ENCODE data around the gene GATA2.

The GATA2 gene

DNA sequence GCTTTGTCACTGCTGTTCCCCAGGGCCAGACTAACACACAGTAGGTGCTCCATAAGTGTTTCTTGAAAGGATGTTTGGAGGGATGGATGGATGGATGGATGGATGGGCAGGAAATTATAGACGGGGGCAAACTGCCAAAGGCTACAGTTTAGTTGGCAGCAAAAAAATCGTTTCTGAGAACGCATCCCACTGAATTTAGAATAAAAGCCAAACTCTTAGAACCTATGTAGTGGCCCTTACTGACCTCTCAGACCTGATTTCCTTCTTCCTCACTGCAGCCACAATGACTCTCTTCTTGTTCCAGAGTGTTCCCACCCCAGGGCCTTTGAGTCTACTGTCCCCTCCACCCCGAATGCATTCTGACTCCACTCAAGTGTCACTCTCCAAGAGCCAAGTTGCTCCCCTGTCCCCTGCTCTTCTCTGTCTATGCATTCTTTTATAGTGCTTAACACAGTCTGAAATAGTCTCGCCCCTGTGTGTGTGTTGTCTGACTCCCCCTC is 5.2 kb upstream of the GATA2 start:
- Histone ChIP-seq H3K4me1 (ENCODE audit: control extremely low read depth in 1 of 4, control insufficient read depth in 4 of 4, insufficient read depth in 4 of 4, low read length in 3 of 4) (peaks cover 2 to 47% (median 28%) of the 10 kb centered on the region in 4 experiments), H3K4me3 (ENCODE audit: control insufficient read depth in 1 of 7, extremely low read depth in 1 of 7, insufficient read depth in 4 of 7, low read depth in 2 of 7, low read length in 6 of 7) (peak overlapping the region in 4 of 7 experiments; percentile 1 to 82 (median 43)), H3K36me3 (ENCODE audit: control insufficient read depth in 4 of 4, insufficient read depth in 4 of 4, low read length in 3 of 4) (peaks cover 0 to 3% (median 0%) of the 10 kb centered on the region in 4 experiments), H3K27me3 (replicated peaks in 2 of 5; ENCODE audit: control insufficient read depth in 4 of 5, insufficient read depth in 5 of 5, low read length in 4 of 5) (peaks cover 0 to 2% (median 0%) of the 10 kb centered on the region in 5 experiments), H3K27ac (ENCODE audit: insufficient read depth in 1 of 2, low read depth in 1 of 2, low read length in 2 of 2, poor library complexity in 1 of 2, severe bottlenecking in 2 of 2) (no peak overlapping the region), H3K9me3 (ENCODE audit: control extremely low read depth in 1 of 5, control insufficient read depth in 4 of 5, insufficient read depth in 2 of 5, low read depth in 1 of 5, low read length in 4 of 5) (no peaks in the 10 kb centered on the region)
- ChIA-PET POLR2A (interaction anchor here (1.0 to 1.2 kb wide), 2 partner anchors 15 to 86 kb away, joined by 3 to 5 read pairs; no protein-coding TSS in a partner anchor), CTCF (interaction anchor here (1.0 to 5.7 kb wide), 20 partner anchors 8 to 111 kb away, joined by 3 to 63 read pairs (median 6); no protein-coding TSS in a partner anchor)
- WGBS (ENCODE audit: insufficient coverage) = 25% methylated on average over 4 of the region's 5 CpGs
- DNase-seq = no peak

DNA sequence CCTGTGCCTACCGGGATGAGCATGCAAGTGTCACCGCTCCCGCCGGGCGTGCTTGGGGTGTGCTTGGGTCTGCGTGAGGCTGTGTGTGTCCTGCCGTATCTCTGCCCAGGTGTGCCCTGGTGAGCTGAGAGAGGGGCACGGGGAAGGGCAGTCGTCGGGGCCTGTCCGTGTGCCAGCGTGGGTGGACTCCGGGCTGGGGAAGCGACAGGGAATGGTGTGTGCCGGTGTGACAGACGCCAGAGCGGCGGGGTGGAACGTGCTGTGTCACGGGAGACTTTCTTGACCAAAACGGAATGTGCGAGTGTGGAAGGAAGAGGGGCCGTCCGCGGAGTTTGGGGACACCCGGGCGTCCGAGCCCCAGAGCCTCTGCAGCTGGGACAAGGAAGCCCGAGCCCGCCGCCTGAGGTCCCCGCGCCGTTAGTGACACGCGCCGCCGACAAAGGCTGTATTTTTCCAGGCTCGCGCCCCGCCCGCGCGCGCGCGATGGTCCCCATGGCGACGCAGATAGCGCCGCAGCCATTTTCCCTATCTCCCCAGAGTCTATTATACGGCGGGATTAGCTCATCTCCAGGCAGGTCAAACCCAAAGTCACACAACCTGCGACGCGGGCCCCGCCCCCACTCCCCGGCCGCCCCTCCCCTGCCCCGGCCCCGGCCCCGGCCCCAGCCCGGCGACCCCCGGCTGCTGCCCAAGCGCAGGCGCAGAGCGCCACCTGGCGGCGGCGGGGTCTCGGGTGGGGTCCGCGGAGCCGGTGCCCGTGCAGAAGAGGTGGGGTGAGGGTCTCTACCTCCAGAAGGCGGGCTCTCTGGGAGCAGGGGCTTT is 4.5 kb upstream of the GATA2 start:
- H3K27ac ChIP-seq (ENCODE audit: insufficient read depth in 1 of 2, low read depth in 1 of 2, low read length in 2 of 2, poor library complexity in 1 of 2, severe bottlenecking in 2 of 2) = peak overlapping the region in 1 of 2 experiments; percentile 25
- 10% methylated on average over 55 of the region's 77 CpGs for WGBS (ENCODE audit: insufficient coverage)
- H3K4me1 ChIP-seq (ENCODE audit: control extremely low read depth in 1 of 4, control insufficient read depth in 4 of 4, insufficient read depth in 4 of 4, low read length in 3 of 4) = peaks cover 2 to 50% (median 31%) of the 10 kb centered on the region in 4 experiments
- peak overlapping the region; percentile 33 to 82 (median 60) for H3K4me3 ChIP-seq (ENCODE audit: control insufficient read depth in 1 of 7, extremely low read depth in 1 of 7, insufficient read depth in 4 of 7, low read depth in 2 of 7, low read length in 6 of 7)
- H3K36me3 ChIP-seq (ENCODE audit: control insufficient read depth in 4 of 4, insufficient read depth in 4 of 4, low read length in 3 of 4) = peaks cover 0 to 3% (median 0%) of the 10 kb centered on the region in 4 experiments
- no peaks in the 10 kb centered on the region for H3K9me3 ChIP-seq (ENCODE audit: control extremely low read depth in 1 of 5, control insufficient read depth in 4 of 5, insufficient read depth in 2 of 5, low read depth in 1 of 5, low read length in 4 of 5)
- ChIA-PET POLR2A (interaction anchor here (1.0 to 1.2 kb wide), 3 partner anchors 14 to 90 kb away, joined by 3 to 5 read pairs (median 3); no protein-coding TSS in a partner anchor), CTCF (interaction anchor here (0.6 to 5.7 kb wide), 20 partner anchors 9 to 401 kb away, joined by 3 to 63 read pairs (median 4); no protein-coding TSS in a partner anchor)
- H3K27me3 ChIP-seq (replicated peaks in 2 of 5; ENCODE audit: control insufficient read depth in 4 of 5, insufficient read depth in 5 of 5, low read length in 4 of 5) = peaks cover 0 to 2% (median 0%) of the 10 kb centered on the region in 5 experiments
- DNase-seq = peak; percentile 72 to 86 (median 83)

DNA sequence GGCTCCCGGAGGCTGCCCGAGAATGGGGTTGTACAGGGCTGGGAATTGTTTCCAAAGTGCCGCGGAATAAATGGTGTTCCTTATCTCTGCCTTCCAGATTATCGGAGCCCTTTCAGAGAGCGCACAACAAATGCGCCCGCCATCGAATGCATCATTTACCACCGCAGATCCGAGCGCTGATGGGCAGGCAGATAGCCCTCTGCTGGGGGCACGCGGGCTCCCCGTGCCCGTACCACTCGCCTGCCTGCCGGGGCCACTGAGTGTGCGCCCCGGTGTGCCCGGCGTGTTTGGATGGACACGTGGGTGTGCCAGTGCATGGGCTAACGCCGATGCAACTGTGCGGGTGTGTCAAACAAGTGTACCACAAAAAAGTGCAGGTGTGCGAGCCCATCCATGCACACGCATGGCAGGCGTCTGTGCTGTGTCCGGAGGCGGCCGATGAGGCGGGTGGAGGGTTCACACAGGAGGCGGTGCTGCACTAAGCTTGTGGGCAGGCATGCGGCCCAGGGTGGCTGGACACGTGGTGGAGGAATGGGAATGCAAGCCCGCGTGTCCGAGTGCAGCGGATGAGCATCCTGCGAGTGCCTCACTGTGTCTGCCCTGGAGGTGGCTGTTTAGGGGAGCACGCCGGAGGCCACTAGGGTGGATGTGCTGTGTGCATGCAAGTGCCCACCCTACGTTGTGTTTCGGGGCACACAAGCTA is 3.8 kb upstream of the GATA2 start:
- Histone ChIP-seq H3K27me3 (replicated peaks in 2 of 5; ENCODE audit: control insufficient read depth in 4 of 5, insufficient read depth in 5 of 5, low read length in 4 of 5) (peaks cover 0 to 6% (median 0%) of the 10 kb centered on the region in 5 experiments), H3K9me3 (ENCODE audit: control extremely low read depth in 1 of 5, control insufficient read depth in 4 of 5, insufficient read depth in 2 of 5, low read depth in 1 of 5, low read length in 4 of 5) (no peaks in the 10 kb centered on the region), H3K4me1 (ENCODE audit: control extremely low read depth in 1 of 4, control insufficient read depth in 4 of 4, insufficient read depth in 4 of 4, low read length in 3 of 4) (peaks cover 2 to 56% (median 37%) of the 10 kb centered on the region in 4 experiments), H3K36me3 (ENCODE audit: control insufficient read depth in 4 of 4, insufficient read depth in 4 of 4, low read length in 3 of 4) (peaks cover 0 to 6% (median 0%) of the 10 kb centered on the region in 4 experiments), H3K27ac (ENCODE audit: insufficient read depth in 1 of 2, low read depth in 1 of 2, low read length in 2 of 2, poor library complexity in 1 of 2, severe bottlenecking in 2 of 2) (no peak overlapping the region), H3K4me3 (ENCODE audit: control insufficient read depth in 1 of 7, extremely low read depth in 1 of 7, insufficient read depth in 4 of 7, low read depth in 2 of 7, low read length in 6 of 7) (peak overlapping the region in 4 of 7 experiments; percentile 19 to 82 (median 58))
- POLR2A ChIA-PET = interaction anchor here (1.0 to 1.2 kb wide), 2 partner anchors 87 to 91 kb away, joined by 3 to 5 read pairs; no protein-coding TSS in a partner anchor
- WGBS (ENCODE audit: insufficient coverage) = 91% methylated on average over 45 of the region's 45 CpGs
- DNase-seq = peak in 2 of 3 donors; percentile 33 to 49
- CTCF ChIA-PET = interaction anchor here (0.7 to 5.7 kb wide), 19 partner anchors 9 to 400 kb away, joined by 3 to 63 read pairs (median 4); no protein-coding TSS in a partner anchor

DNA sequence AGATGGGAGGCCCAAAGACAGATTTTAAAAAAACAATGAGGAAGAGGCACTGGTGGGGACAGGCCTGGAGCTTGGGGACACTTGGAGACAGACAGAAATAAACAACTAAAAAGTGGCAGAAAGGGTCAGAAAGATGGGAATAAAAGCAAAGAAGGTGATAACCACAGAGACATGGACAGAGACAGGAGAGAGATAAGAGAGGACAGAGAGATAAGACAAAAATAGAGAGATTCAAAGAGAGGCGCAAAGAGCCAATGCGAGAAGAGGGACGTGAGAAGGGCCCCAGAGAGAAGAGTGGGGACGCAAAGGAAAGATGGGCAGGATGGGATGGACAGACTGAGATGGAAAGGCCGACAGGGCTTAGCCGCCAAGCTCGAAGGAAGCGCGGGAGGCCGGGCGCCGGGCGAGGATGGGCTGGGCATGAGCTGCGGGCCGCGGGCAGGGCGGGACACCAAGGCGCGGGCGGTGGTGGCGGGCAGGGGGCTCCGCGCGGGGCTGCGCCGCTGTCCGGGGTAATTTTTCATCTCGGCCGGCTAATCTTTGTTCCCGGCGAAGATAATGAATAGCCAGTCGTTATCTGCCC is 3.1 kb upstream of the GATA2 start:
- no peak for DNase-seq
- POLR2A ChIA-PET = interaction anchor here (0.5 to 1.3 kb wide), 6 partner anchors 15 to 108 kb away, joined by 3 to 5 read pairs (median 3); no protein-coding TSS in a partner anchor
- WGBS (ENCODE audit: insufficient coverage) = 89% methylated on average over 32 of the region's 32 CpGs

DNA sequence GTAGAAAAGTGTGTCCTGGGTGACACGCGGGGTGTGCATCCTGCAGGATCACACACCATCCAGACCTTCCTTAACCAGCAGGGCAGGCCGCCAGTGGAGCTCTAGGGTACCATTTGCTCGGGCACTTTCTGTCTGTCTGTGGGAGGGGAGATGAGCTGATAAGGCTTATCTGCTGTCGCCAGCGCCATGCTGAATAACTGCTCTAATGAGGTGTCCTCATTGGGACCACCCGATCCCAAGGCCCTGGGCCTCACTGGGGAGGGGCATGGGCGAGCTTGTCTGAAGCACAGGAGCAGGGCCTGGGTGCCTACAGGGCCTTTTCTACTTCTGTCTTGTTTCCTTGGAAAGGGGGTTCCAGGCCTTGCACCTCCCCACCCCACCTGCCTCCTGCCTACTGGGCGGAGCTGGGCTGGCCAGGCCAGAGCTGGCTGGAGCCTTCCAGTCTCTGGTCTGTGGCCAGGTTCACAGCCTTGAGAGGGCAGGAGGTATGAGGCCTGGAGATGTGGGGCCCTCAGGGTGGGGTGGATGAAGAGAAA is 2.5 kb upstream of the GATA2 start:
- Histone ChIP-seq H3K27ac (ENCODE audit: insufficient read depth in 1 of 2, low read depth in 1 of 2, low read length in 2 of 2, poor library complexity in 1 of 2, severe bottlenecking in 2 of 2) (peak overlapping the region in 1 of 2 experiments; percentile 28), H3K4me3 (ENCODE audit: control insufficient read depth in 1 of 7, extremely low read depth in 1 of 7, insufficient read depth in 4 of 7, low read depth in 2 of 7, low read length in 6 of 7) (peak overlapping the region in 1 of 7 experiments; percentile 10), H3K36me3 (ENCODE audit: control insufficient read depth in 4 of 4, insufficient read depth in 4 of 4, low read length in 3 of 4) (peaks cover 0 to 12% (median 1%) of the 10 kb centered on the region in 4 experiments), H3K9me3 (ENCODE audit: control extremely low read depth in 1 of 5, control insufficient read depth in 4 of 5, insufficient read depth in 2 of 5, low read depth in 1 of 5, low read length in 4 of 5) (no peaks in the 10 kb centered on the region), H3K4me1 (ENCODE audit: control extremely low read depth in 1 of 4, control insufficient read depth in 4 of 4, insufficient read depth in 4 of 4, low read length in 3 of 4) (peaks cover 2 to 66% (median 49%) of the 10 kb centered on the region in 4 experiments), H3K27me3 (replicated peaks in 2 of 5; ENCODE audit: control insufficient read depth in 4 of 5, insufficient read depth in 5 of 5, low read length in 4 of 5) (peaks cover 0 to 9% (median 0%) of the 10 kb centered on the region in 5 experiments)
- peak; percentile 36 to 76 (median 61) for DNase-seq
- 50% methylated on average over 4 of the region's 9 CpGs for WGBS (ENCODE audit: insufficient coverage)
- ChIA-PET CTCF (interaction anchor here (0.9 to 5.7 kb wide), 12 partner anchors 11 to 400 kb away, joined by 3 to 63 read pairs (median 4); no protein-coding TSS in a partner anchor), POLR2A (interaction anchor here (0.5 to 1.3 kb wide), 5 partner anchors 16 to 108 kb away, joined by 3 to 5 read pairs (median 3); no protein-coding TSS in a partner anchor)

More for the DNA sequence above, 3.1 kb upstream of the GATA2 start:
- Histone ChIP-seq H3K36me3 (ENCODE audit: control insufficient read depth in 4 of 4, insufficient read depth in 4 of 4, low read length in 3 of 4) (peaks cover 0 to 12% (median 0%) of the 10 kb centered on the region in 4 experiments), H3K9me3 (ENCODE audit: control extremely low read depth in 1 of 5, control insufficient read depth in 4 of 5, insufficient read depth in 2 of 5, low read depth in 1 of 5, low read length in 4 of 5) (no peaks in the 10 kb centered on the region), H3K27ac (ENCODE audit: insufficient read depth in 1 of 2, low read depth in 1 of 2, low read length in 2 of 2, poor library complexity in 1 of 2, severe bottlenecking in 2 of 2) (peak overlapping the region in 1 of 2 experiments; percentile 28), H3K4me3 (ENCODE audit: control insufficient read depth in 1 of 7, extremely low read depth in 1 of 7, insufficient read depth in 4 of 7, low read depth in 2 of 7, low read length in 6 of 7) (peak overlapping the region in 1 of 7 experiments; percentile 10), H3K4me1 (ENCODE audit: control extremely low read depth in 1 of 4, control insufficient read depth in 4 of 4, insufficient read depth in 4 of 4, low read length in 3 of 4) (peaks cover 2 to 62% (median 43%) of the 10 kb centered on the region in 4 experiments), H3K27me3 (replicated peaks in 2 of 5; ENCODE audit: control insufficient read depth in 4 of 5, insufficient read depth in 5 of 5, low read length in 4 of 5) (peaks cover 0 to 6% (median 0%) of the 10 kb centered on the region in 5 experiments)
- CTCF ChIA-PET = interaction anchor here (0.9 to 5.7 kb wide), 16 partner anchors 10 to 401 kb away, joined by 3 to 63 read pairs (median 4); no protein-coding TSS in a partner anchor

DNA sequence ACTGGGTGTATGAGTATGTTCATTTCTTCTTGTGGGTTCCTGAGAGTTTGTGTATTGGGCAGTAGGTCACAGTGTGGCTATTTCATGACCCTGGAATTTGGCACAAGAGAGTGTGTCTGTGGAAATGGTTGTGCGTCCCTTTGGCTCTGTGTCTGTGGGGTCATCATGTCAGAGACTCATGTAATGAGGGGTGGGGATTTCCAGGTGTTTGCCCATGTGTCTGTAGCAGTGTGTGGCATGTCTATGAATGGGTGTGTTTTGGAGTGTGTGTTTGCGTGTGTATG is 1.3 kb upstream of the GATA2 start:
- CTCF ChIA-PET = interaction anchor here (1.7 to 5.7 kb wide), 3 partner anchors 12 to 90 kb away, joined by 7 to 63 read pairs (median 29); no protein-coding TSS in a partner anchor
- H3K4me1 ChIP-seq (ENCODE audit: control extremely low read depth in 1 of 4, control insufficient read depth in 4 of 4, insufficient read depth in 4 of 4, low read length in 3 of 4) = peaks cover 2 to 77% (median 58%) of the 10 kb centered on the region in 4 experiments
- no peak for DNase-seq
- H3K27ac ChIP-seq (ENCODE audit: insufficient read depth in 1 of 2, low read depth in 1 of 2, low read length in 2 of 2, poor library complexity in 1 of 2, severe bottlenecking in 2 of 2) = no peak overlapping the region
- no peaks in the 10 kb centered on the region for H3K9me3 ChIP-seq (ENCODE audit: control extremely low read depth in 1 of 5, control insufficient read depth in 4 of 5, insufficient read depth in 2 of 5, low read depth in 1 of 5, low read length in 4 of 5)
- H3K36me3 ChIP-seq (ENCODE audit: control insufficient read depth in 4 of 4, insufficient read depth in 4 of 4, low read length in 3 of 4) = peaks cover 0 to 8% (median 2%) of the 10 kb centered on the region in 4 experiments
- peak overlapping the region in 1 of 7 experiments; percentile 95 for H3K4me3 ChIP-seq (ENCODE audit: control insufficient read depth in 1 of 7, extremely low read depth in 1 of 7, insufficient read depth in 4 of 7, low read depth in 2 of 7, low read length in 6 of 7)
- peaks cover 0 to 12% (median 0%) of the 10 kb centered on the region in 5 experiments for H3K27me3 ChIP-seq (replicated peaks in 2 of 5; ENCODE audit: control insufficient read depth in 4 of 5, insufficient read depth in 5 of 5, low read length in 4 of 5)
- WGBS (ENCODE audit: insufficient coverage) = 50% methylated on average over 1 of the region's 2 CpGs
- POLR2A ChIA-PET = no interaction called here
